ENCODE measurements around the gene OR4L1. TPM values are rescaled to one million over a fixed set of nuclear protein-coding genes. Genes with fewer than 3 reads are reported as not detected.
"Not testable (repeated sequence)": the region's sequence is repeated elsewhere in the genome, so short reads cannot be mapped to it uniquely, and the experiment has no call there.

Gene OR4L1
- total RNA-seq, 4 donors from 2014 or later: not detected

- no peaks in the 10 kb centered on the region for H3K36me3 ChIP-seq
- no peak for DNase-seq (ENCODE audit: low spot score in 2 of 2)
- peaks cover 4% of the 10 kb centered on the region for H3K9me3 ChIP-seq
- 67% methylated on average over 5 of the region's 5 CpGs for WGBS
- no peak overlapping the region for H3K27ac ChIP-seq
- no peak for TF ChIP-seq EP300 (IDR thresholded peaks at IDR 0.05)
- TF ChIP-seq POLR2A (IDR thresholded peaks at IDR 0.05): no peak
- TF ChIP-seq CTCF (IDR thresholded peaks at IDR 0.05): no peak
- no peak for TF ChIP-seq POLR2AphosphoS5 (IDR thresholded peaks at IDR 0.05)
- no peaks in the 10 kb centered on the region for H3K4me1 ChIP-seq
- H3K4me3 ChIP-seq: no peak overlapping the region
- no peaks in the 10 kb centered on the region for H3K27me3 ChIP-seq
These were observed 15.6 kb upstream of the OR4L1 start for GRCh38 chr14:20044243-20044642.

- H3K36me3 ChIP-seq: no peaks in the 10 kb centered on the region
- 67% methylated on average over 1 of the region's 1 CpG for WGBS
- no peaks in the 10 kb centered on the region for H3K27me3 ChIP-seq
- H3K27ac ChIP-seq: no peak overlapping the region
- peaks cover 4% of the 10 kb centered on the region for H3K9me3 ChIP-seq
- no peak for TF ChIP-seq POLR2A (IDR thresholded peaks at IDR 0.05)
- TF ChIP-seq EP300 (IDR thresholded peaks at IDR 0.05): no peak
- TF ChIP-seq CTCF (IDR thresholded peaks at IDR 0.05): no peak
- TF ChIP-seq POLR2AphosphoS5 (IDR thresholded peaks at IDR 0.05): no peak
- H3K4me1 ChIP-seq: no peaks in the 10 kb centered on the region
- no peak overlapping the region for H3K4me3 ChIP-seq
- no peak for DNase-seq (ENCODE audit: low spot score in 2 of 2)
These were observed 11.6 kb upstream of the OR4L1 start for GRCh38 chr14:20048202-20048601.

- Histone ChIP-seq H3K36me3 (no peaks in the 10 kb centered on the region), H3K27me3 (no peaks in the 10 kb centered on the region), H3K9me3 (no peaks in the 10 kb centered on the region), H3K27ac (no peak overlapping the region), H3K4me1 (no peaks in the 10 kb centered on the region), H3K4me3 (no peak overlapping the region)
- TF ChIP-seq POLR2AphosphoS5 (IDR thresholded peaks at IDR 0.05): no peak
- no peak for TF ChIP-seq CTCF (IDR thresholded peaks at IDR 0.05)
- no peak for TF ChIP-seq EP300 (IDR thresholded peaks at IDR 0.05)
- no peak for TF ChIP-seq POLR2A (IDR thresholded peaks at IDR 0.05)
- DNase-seq (ENCODE audit: low spot score in 2 of 2): no peak
- 27% methylated on average over 4 of the region's 4 CpGs for WGBS
These were observed 32.2 kb downstream of the OR4L1 start for GRCh38 chr14:20092050-20092449.

GRCh38 chr14:20093442-20093841 lies 33.6 kb downstream of the OR4L1 start:
- Histone ChIP-seq H3K27me3 (no peaks in the 10 kb centered on the region), H3K4me3 (no peak overlapping the region), H3K27ac (no peak overlapping the region), H3K9me3 (no peaks in the 10 kb centered on the region), H3K36me3 (no peaks in the 10 kb centered on the region), H3K4me1 (no peaks in the 10 kb centered on the region)
- no peak for TF ChIP-seq POLR2A (IDR thresholded peaks at IDR 0.05)
- TF ChIP-seq CTCF (IDR thresholded peaks at IDR 0.05): no peak
- no peak for TF ChIP-seq POLR2AphosphoS5 (IDR thresholded peaks at IDR 0.05)
- no peak for TF ChIP-seq EP300 (IDR thresholded peaks at IDR 0.05)
- no peak for DNase-seq (ENCODE audit: low spot score in 2 of 2)
- WGBS: 37% methylated on average over 4 of the region's 4 CpGs

GRCh38 chr14:20098926-20099770 lies 39.3 kb downstream of the OR4L1 start:
- not testable (repeated sequence) for H3K27me3 ChIP-seq; H3K4me1 ChIP-seq; H3K27ac ChIP-seq; H3K4me3 ChIP-seq; H3K9me3 ChIP-seq; H3K36me3 ChIP-seq; DNase-seq (ENCODE audit: low spot score in 2 of 2)
- 82% methylated on average over 19 of the region's 32 CpGs for WGBS

Data from suprapubic skin (tissue), 4 donors.